CD4-positive, alpha-beta T cell treated with Interleukin-2 at 100 ng/mL for 4 hours (primary cell): ENCODE results near the gene BFAR.
"Not testable (repeated sequence)": the region's sequence is repeated elsewhere in the genome, so short reads cannot be mapped to it uniquely, and the experiment has no call there.

Experiments
- DNase-seq: peaks from one replicate; pipeline ENCODE4 v3.0.0-alpha.2; 2020; ENCODE audit warnings: low spot score

Gene BFAR

GRCh38 chr16:14636179-14636950, 3.6 kb downstream of the BFAR start:
- not testable (repeated sequence) for DNase-seq

GRCh38 chr16:14636951-14637240, 4.1 kb downstream of the BFAR start:
- not testable (repeated sequence) for DNase-seq

- DNase-seq = no peak
Measured at GRCh38 chr16:14640538-14640937, 7.8 kb downstream of the BFAR start.

- DNase-seq = no peak
Measured at GRCh38 chr16:14641206-14641605, 8.5 kb downstream of the BFAR start.

- no peak for DNase-seq
Measured at GRCh38 chr16:14641926-14642325, 9.2 kb downstream of the BFAR start.

- no peak for DNase-seq
Measured at GRCh38 chr16:14649816-14650215, 17.1 kb downstream of the BFAR start.

- no peak for DNase-seq
Measured at GRCh38 chr16:14650629-14651028, 17.9 kb downstream of the BFAR start.

GRCh38 chr16:14652726-14653125, 20.0 kb downstream of the BFAR start:
- no peak for DNase-seq

- DNase-seq = no peak
Measured at GRCh38 chr16:14658063-14658462, 25.3 kb downstream of the BFAR start.

- DNase-seq = no peak
Measured at GRCh38 chr16:14667347-14668266, 34.9 kb downstream of the BFAR start.

GRCh38 chr16:14668556-14669223, 35.9 kb downstream of the BFAR start:
- no peak for DNase-seq

- no peak for DNase-seq
Measured at GRCh38 chr16:14669776-14670175, 37.0 kb downstream of the BFAR start.

GRCh38 chr16:14672403-14672971, 39.7 kb downstream of the BFAR start:
- DNase-seq = no peak

GRCh38 chr16:14676633-14677032, 43.9 kb downstream of the BFAR start:
- no peak for DNase-seq

GRCh38 chr16:14677627-14678026, 44.9 kb downstream of the BFAR start:
- no peak for DNase-seq

GRCh38 chr16:14678748-14679497, 46.2 kb downstream of the BFAR start:
- DNase-seq = no peak

- not testable (repeated sequence) for DNase-seq
Measured at GRCh38 chr16:14680396-14680795, 47.6 kb downstream of the BFAR start.

- no peak for DNase-seq
Measured at GRCh38 chr16:14681115-14681514, 48.4 kb downstream of the BFAR start.

GRCh38 chr16:14682121-14682520, 49.4 kb downstream of the BFAR start:
- DNase-seq = no peak

- DNase-seq = not testable (repeated sequence)
Measured at GRCh38 chr16:14685870-14686793, 53.4 kb downstream of the BFAR start.

GRCh38 chr16:14694129-14694528, 61.4 kb downstream of the BFAR start, which contains the start of gene PLA2G10:
PLA2G10 (minus strand) TSS chr16:14694308; CDS start chr16:14694229, 79 bp downstream.
- not testable (repeated sequence) for DNase-seq
